CD4-positive, alpha-beta memory T cell (primary cell): Measurements from ENCODE around the gene MROH9. TPM values are rescaled to one million over a fixed set of nuclear protein-coding genes. Genes with fewer than 3 reads are reported as not detected.
"Not testable (repeated sequence)": the region's sequence is repeated elsewhere in the genome, so short reads cannot be mapped to it uniquely, and the experiment has no call there.

Experiments
- CTCF ChIA-PET: fragments of 350-600 bp; sonication (Branson Sonifier 250); formaldehyde crosslinking; loops from one replicate; lab custom pipeline; 2021; ENCODE audit warnings: inconsistent platforms; ENCODE audit not compliant: partially characterized antibody; lab: Charles Lee
- POLR2A ChIA-PET: fragments of 350-600 bp; sonication (Branson Sonifier 250); formaldehyde crosslinking; loops from one replicate; lab custom pipeline; 2021; ENCODE audit not compliant: partially characterized antibody; lab: Charles Lee
- DNase-seq, 5 donors: peaks; one replicate each; pipeline versions ENCODE4 v3.0.0 to v3.0.0-alpha.2; 2020 to 2022; ENCODE audit warnings: mixed read lengths in 1 of 5
- H3K27ac ChIP-seq: one replicate; pipeline ENCODE4 v1.7.0; 2013; ENCODE audit warnings: low read depth, low read length
- H3K27me3 ChIP-seq: 2 replicates; pipeline ENCODE4 v1.7.0; 2013; ENCODE audit warnings: mild to moderate bottlenecking, low read length, moderate library complexity; ENCODE audit not compliant: insufficient read depth
- H3K36me3 ChIP-seq: 2 replicates; pipeline ENCODE4 v1.7.0; 2013; ENCODE audit warnings: mild to moderate bottlenecking, low read length, moderate library complexity; ENCODE audit not compliant: insufficient read depth
- H3K4me1 ChIP-seq: 2 replicates; pipeline ENCODE4 v1.7.0; 2013; ENCODE audit warnings: mild to moderate bottlenecking, low read length, moderate library complexity; ENCODE audit not compliant: insufficient read depth
- H3K4me3 ChIP-seq, 2 donors: one replicate each; pipeline ENCODE4 v1.7.0; 2013; ENCODE audit warnings: low read length in 2 of 2, mild to moderate bottlenecking in 1 of 2
- H3K9me3 ChIP-seq, 2 donors: one replicate each; pipeline ENCODE4 v1.7.0; 2013; ENCODE audit warnings: low read length in 2 of 2, control low read depth in 1 of 2; ENCODE audit not compliant: control insufficient read depth in 1 of 2
- H3K27ac Mint-ChIP-seq, 7 donors: one replicate each; pipeline ENCODE4 v1.8.0; 2020 to 2021; ENCODE audit warnings: mixed read lengths in 7 of 7, mild to moderate bottlenecking in 6 of 7, inconsistent platforms in 3 of 7, moderate library complexity in 3 of 7
- H3K27me3 Mint-ChIP-seq, 2 donors: one replicate each; pipeline ENCODE4 v1.8.0; 2020 to 2021; ENCODE audit warnings: mixed read lengths in 2 of 2
- H3K36me3 Mint-ChIP-seq, 2 donors: one replicate each; pipeline ENCODE4 v1.8.0; 2020 to 2021; ENCODE audit warnings: mixed read lengths in 2 of 2, inconsistent platforms in 1 of 2, mild to moderate bottlenecking in 1 of 2
- H3K4me1 Mint-ChIP-seq, 4 donors: one replicate each; pipeline ENCODE4 v1.8.0; 2020 to 2021; ENCODE audit warnings: mixed read lengths in 4 of 4, mild to moderate bottlenecking in 1 of 4
- H3K4me3 Mint-ChIP-seq, 8 donors: one replicate each; pipeline ENCODE4 v1.8.0; 2020 to 2021; ENCODE audit warnings: mixed read lengths in 8 of 8, mild to moderate bottlenecking in 7 of 8, moderate library complexity in 6 of 8, inconsistent platforms in 3 of 8
- H3K9me3 Mint-ChIP-seq, 8 donors: one replicate each; pipeline ENCODE4 v1.8.0; 2020 to 2021; ENCODE audit warnings: mixed read lengths in 8 of 8, mild to moderate bottlenecking in 5 of 8, inconsistent platforms in 3 of 8, moderate library complexity in 1 of 8
- intact Hi-C: fragments of 100-400 bp; cut with micrococcal nuclease; formaldehyde crosslinking; loops from one replicate; pipeline ENCODE4 v1.15.1; 2023
- polyA plus RNA-seq, 2 donors: library from polyadenylated mRNA; unstranded; fragments of 300-500 nt; fragmentation: Illumina TruSeq; gene quantifications; one replicate each; pipeline ENCODE4 v1.2.3, GENCODE V29; 2021
- total RNA-seq, 2 experiments: library from RNA; stranded (reverse); gene quantifications; one replicate each; pipeline ENCODE4 v1.2.3, GENCODE V29; 2021

MROH9 gene
- total and polyA plus RNA-seq, 4 experiments from 2014 or later = not detected

DNA sequence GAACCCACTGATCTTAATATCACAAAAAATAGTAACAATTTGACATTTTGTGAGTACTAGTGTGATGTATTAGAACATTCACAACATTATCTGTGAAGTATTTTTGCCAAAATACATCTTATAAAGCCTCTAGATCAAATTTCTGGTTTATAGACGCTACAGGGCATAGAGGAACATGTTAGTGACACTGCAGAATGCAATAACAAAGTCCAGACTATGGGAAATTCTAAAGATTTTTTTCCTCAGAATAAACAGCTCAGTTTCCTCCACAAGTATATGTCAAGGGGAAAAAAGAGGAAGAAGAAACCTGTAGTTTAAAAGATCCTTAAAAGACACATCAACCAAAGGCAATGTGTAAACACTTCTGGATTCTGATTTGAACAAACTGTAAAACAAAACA lies 26.4 kb upstream of the MROH9 start:
- ChIA-PET CTCF (interaction anchor here (1.1 to 1.4 kb wide), 2 partner anchors 11 to 21 kb away, joined by 3 read pairs; no protein-coding TSS in a partner anchor), POLR2A (no interaction called here)
- no peaks in the 10 kb centered on the region for H3K9me3 Mint-ChIP-seq
- Histone ChIP-seq H3K4me3 (no peak overlapping the region), H3K27ac (no peak overlapping the region), H3K9me3 (no peaks in the 10 kb centered on the region), H3K36me3 (no peaks in the 10 kb centered on the region), H3K4me1 (no peaks in the 10 kb centered on the region), H3K27me3 (no peaks in the 10 kb centered on the region)
- H3K27ac Mint-ChIP-seq = no peak overlapping the region
- H3K4me3 Mint-ChIP-seq = no peak overlapping the region
- no peaks in the 10 kb centered on the region for H3K36me3 Mint-ChIP-seq
- intact Hi-C loops = no loop called here
- no peak for DNase-seq
- H3K4me1 Mint-ChIP-seq = no peaks in the 10 kb centered on the region
- peaks cover 0 to 2% of the 10 kb centered on the region in 2 donors for H3K27me3 Mint-ChIP-seq

DNA sequence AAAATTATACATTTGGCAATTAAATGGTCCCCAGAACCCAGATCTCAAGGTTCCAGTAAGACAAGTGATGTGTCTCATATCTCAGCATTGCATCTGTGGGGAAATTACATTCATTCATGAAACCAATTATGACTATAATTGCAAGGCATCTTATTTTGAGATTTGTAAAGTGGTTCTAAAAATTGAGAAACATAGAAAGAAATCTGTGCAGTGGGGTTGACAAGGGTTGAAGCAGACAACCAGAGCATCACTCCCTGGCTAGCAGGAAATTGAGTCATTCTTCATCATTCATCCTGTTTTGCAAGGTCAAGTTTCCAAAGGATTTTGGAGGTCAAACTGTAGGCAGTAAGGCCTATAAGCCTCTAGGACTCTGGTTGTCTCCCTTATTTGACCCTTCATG lies 25.1 kb upstream of the MROH9 start:
- no peak overlapping the region for H3K4me3 ChIP-seq
- Mint-ChIP-seq H3K27ac (no peak overlapping the region), H3K27me3 (peaks cover 0 to 2% of the 10 kb centered on the region in 2 donors), H3K9me3 (no peaks in the 10 kb centered on the region), H3K4me3 (no peak overlapping the region), H3K36me3 (no peaks in the 10 kb centered on the region), H3K4me1 (no peaks in the 10 kb centered on the region)
- H3K9me3 ChIP-seq = no peaks in the 10 kb centered on the region
- no peak for DNase-seq
- H3K4me1 ChIP-seq = no peaks in the 10 kb centered on the region
- H3K27ac ChIP-seq = no peak overlapping the region
- POLR2A ChIA-PET = no interaction called here
- intact Hi-C loops = no loop called here
- no peaks in the 10 kb centered on the region for H3K27me3 ChIP-seq
- CTCF ChIA-PET = no interaction called here
- H3K36me3 ChIP-seq = no peaks in the 10 kb centered on the region

DNA sequence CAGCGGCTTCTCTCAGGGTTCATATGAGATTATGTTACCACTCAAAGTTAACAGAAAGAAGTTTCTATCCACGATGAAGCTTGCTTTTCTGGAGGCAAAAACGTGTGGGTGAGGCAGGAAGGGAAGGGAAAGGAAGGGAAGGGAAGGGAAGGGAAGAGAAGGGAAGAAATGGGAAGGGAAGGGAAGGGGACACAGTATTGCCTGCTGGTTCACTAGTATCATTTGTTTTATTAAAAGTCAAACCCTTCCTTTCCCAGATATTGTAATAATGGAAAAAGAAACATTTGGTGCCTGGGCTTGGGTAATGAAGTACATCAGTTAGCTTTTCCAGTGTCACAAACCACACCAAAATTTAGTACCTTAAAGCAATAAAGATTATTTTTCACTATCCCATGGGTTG lies 18.0 kb upstream of the MROH9 start:
- H3K27ac Mint-ChIP-seq = no peak overlapping the region
- CTCF ChIA-PET = no interaction called here
- H3K27me3 Mint-ChIP-seq = peaks cover 2 to 10% of the 10 kb centered on the region in 2 donors
- no peaks in the 10 kb centered on the region for H3K9me3 ChIP-seq
- intact Hi-C loops = no loop called here
- H3K36me3 Mint-ChIP-seq = no peaks in the 10 kb centered on the region
- no peaks in the 10 kb centered on the region for H3K27me3 ChIP-seq
- DNase-seq = no peak
- no peak overlapping the region for H3K4me3 ChIP-seq
- POLR2A ChIA-PET = no interaction called here
- H3K36me3 ChIP-seq = no peaks in the 10 kb centered on the region
- no peaks in the 10 kb centered on the region for H3K4me1 ChIP-seq
- H3K27ac ChIP-seq = no peak overlapping the region
- H3K9me3 Mint-ChIP-seq = peaks cover 2 to 31% (median 25%) of the 10 kb centered on the region in 8 donors
- no peak overlapping the region for H3K4me3 Mint-ChIP-seq
- no peaks in the 10 kb centered on the region for H3K4me1 Mint-ChIP-seq

DNA sequence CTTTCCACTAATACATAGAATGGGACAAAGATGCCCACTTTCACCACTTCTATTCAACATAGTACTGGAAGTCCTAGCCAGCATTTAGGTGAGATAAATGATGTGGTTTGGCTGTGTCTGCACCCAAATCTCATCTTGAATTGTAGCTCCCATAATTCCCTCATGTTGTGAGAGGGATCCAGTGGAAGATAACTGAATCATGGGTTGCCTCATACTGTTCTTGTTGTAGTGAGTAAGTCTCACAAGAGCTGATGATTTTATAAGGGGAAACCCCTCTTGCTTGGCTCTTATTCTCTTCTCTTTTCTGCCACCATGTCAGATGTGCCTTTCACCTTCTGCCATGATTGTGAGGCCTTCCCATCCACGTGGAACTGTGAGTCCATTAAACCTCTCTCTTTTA lies 10.7 kb upstream of the MROH9 start:
- H3K9me3 Mint-ChIP-seq = peaks cover 2 to 30% (median 22%) of the 10 kb centered on the region in 8 donors
- H3K9me3 ChIP-seq, H3K27me3 ChIP-seq, CTCF ChIA-PET, H3K4me3 Mint-ChIP-seq, H3K27ac ChIP-seq, POLR2A ChIA-PET, intact Hi-C loops, H3K36me3 ChIP-seq, DNase-seq, H3K27ac Mint-ChIP-seq, H3K4me1 ChIP-seq, H3K4me3 ChIP-seq, H3K36me3 Mint-ChIP-seq, H3K4me1 Mint-ChIP-seq, H3K27me3 Mint-ChIP-seq: not testable (repeated sequence)

DNA sequence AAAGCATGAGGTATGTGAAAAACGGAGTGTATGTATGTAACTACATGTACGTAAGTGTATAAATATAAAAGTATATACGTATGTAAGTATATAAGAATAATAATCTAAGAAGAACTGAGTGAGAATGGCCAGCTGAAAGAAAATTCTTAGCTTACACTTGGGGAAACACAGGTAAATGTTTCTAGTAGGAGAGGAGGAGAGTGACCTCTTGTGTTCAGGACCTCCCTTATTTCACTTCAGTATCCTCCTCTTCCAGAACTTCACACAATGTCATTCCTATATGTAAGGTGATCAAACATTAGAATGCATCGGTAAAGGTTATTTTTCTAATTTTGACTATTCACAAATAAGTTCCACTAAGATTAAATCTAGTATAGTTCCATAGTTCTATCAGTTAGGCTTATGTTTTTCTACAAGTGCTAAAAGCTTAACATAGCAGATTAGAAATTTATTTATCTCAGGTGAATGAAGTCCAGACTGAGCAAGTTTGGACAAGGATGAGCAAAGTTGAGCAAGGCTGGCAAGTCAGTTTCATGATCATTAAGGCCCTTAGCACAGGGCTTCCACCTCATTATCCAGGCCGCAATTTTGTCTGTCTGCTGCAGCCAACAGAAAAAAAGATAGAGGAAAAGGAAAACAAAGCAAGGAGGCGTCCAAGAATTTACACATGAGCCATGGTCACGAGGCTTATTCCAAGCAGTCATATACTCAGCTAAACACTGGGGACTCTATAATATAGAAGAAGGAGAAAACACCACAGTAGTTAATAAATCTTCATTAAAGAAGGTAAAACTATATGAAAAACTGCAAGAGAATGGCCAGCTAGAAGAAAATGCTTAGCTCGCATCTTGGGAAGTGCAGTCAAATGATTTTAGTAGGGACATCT lies 7.1 kb upstream of the MROH9 start:
- CTCF ChIA-PET = interaction anchor here (1.5 to 2.9 kb wide), 4 partner anchors 15 to 999 kb away, joined by 4 to 28 read pairs (median 4); no protein-coding TSS in a partner anchor
- intact Hi-C loops = no loop called here
- H3K27ac Mint-ChIP-seq = no peak overlapping the region

DNA sequence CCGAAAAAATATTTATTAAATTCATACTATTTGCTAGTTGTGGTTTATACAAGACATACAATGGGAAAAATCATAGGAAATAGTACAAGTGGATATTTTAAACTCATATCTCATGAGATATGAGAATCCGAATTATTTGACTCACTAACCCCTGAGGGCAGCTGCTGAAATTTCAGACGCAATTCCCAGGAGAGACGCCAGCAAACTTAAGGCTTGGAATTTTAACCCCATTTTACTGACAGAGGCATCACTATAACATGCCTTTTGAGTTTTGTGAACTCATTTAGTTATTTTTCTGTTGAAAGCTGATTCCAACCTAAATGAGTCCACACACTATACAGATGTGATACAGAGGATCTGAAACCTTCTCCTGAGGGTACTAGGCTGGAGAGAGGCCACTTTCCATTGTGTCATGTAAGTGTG lies 5.9 kb upstream of the MROH9 start:
- Mint-ChIP-seq H3K27me3 (peaks cover 0 to 2% of the 10 kb centered on the region in 2 donors), H3K36me3 (no peaks in the 10 kb centered on the region), H3K9me3 (no peaks in the 10 kb centered on the region), H3K27ac (no peak overlapping the region), H3K4me1 (peaks cover 0 to 3% (median under 1%) of the 10 kb centered on the region in 4 donors), H3K4me3 (no peak overlapping the region)
- CTCF ChIA-PET = interaction anchor here (0.8 to 2.9 kb wide), 13 partner anchors 9 to 1010 kb away, joined by 3 to 28 read pairs (median 4); partner anchors contain the start of gene FMO4
- Histone ChIP-seq H3K36me3 (no peaks in the 10 kb centered on the region), H3K4me1 (no peaks in the 10 kb centered on the region), H3K27me3 (no peaks in the 10 kb centered on the region), H3K4me3 (no peak overlapping the region), H3K9me3 (no peaks in the 10 kb centered on the region), H3K27ac (no peak overlapping the region)
- POLR2A ChIA-PET = no interaction called here
- intact Hi-C loops = loop anchor here (1.0 kb wide), 1 partner anchor 1000 kb away; no protein-coding TSS in a partner anchor
- no peak for DNase-seq

More for the DNA sequence above, 7.1 kb upstream of the MROH9 start:
- no peak for DNase-seq
- H3K27ac ChIP-seq = no peak overlapping the region
- H3K36me3 ChIP-seq = no peaks in the 10 kb centered on the region
- H3K27me3 ChIP-seq = no peaks in the 10 kb centered on the region
- H3K4me3 Mint-ChIP-seq = no peak overlapping the region
- H3K36me3 Mint-ChIP-seq = no peaks in the 10 kb centered on the region
- no peaks in the 10 kb centered on the region for H3K9me3 Mint-ChIP-seq
- POLR2A ChIA-PET = no interaction called here
- peaks cover 2% of the 10 kb centered on the region in 2 donors for H3K27me3 Mint-ChIP-seq
- peaks cover 0 to 3% (median under 1%) of the 10 kb centered on the region in 4 donors for H3K4me1 Mint-ChIP-seq
- no peaks in the 10 kb centered on the region for H3K9me3 ChIP-seq
- no peak overlapping the region for H3K4me3 ChIP-seq
- no peaks in the 10 kb centered on the region for H3K4me1 ChIP-seq

DNA sequence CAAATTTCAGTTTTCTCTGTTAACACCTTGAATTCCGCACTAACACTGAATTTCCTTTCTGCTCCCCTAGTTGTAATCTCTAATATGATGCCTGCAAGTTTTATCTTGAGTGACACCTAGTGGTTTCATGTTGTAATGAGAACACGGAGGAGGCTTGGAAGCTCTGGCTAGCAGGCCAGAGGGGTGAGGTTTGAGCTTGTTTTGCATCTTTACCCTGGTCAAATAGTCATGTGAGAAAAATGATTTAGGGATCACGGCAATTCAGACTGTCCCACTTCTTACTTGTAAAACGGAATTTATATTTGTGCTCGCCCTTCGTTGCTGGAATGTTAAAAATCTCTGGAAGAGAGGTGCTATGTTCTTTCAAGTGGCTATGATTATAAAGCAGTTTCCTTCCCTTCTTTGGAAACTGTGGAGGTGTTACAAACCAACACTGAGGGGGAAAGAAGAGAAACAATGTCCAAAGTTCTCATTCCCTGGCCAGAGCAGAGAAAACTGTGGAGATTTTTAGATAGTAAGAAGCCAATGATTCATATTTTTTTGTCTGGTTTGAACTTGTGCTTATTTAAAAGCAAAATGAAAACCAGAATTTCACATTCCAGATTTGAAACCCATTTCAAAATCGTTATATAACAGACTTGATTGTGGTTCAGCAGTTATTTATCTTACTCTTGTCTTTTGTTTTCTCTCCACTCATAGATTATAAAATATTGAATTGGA lies 5.3 kb upstream of the MROH9 start:
- Histone ChIP-seq H3K36me3 (no peaks in the 10 kb centered on the region), H3K4me1 (no peaks in the 10 kb centered on the region), H3K27me3 (no peaks in the 10 kb centered on the region), H3K9me3 (no peaks in the 10 kb centered on the region), H3K27ac (no peak overlapping the region), H3K4me3 (no peak overlapping the region)
- peak in 4 of 5 donors; percentile 25 to 40 (median 34) for DNase-seq
- peaks cover 0 to 3% (median under 1%) of the 10 kb centered on the region in 4 donors for H3K4me1 Mint-ChIP-seq
- no peaks in the 10 kb centered on the region for H3K36me3 Mint-ChIP-seq
- H3K27me3 Mint-ChIP-seq = peaks cover 0 to 2% of the 10 kb centered on the region in 2 donors
- H3K27ac Mint-ChIP-seq = no peak overlapping the region
- POLR2A ChIA-PET = no interaction called here
- intact Hi-C loops = loop anchor here (1.0 kb wide), 1 partner anchor 1001 kb away; no protein-coding TSS in a partner anchor
- H3K4me3 Mint-ChIP-seq = no peak overlapping the region
- no peaks in the 10 kb centered on the region for H3K9me3 Mint-ChIP-seq
- CTCF ChIA-PET = interaction anchor here (0.8 to 2.9 kb wide), 13 partner anchors 9 to 1010 kb away, joined by 3 to 28 read pairs (median 4); partner anchors contain the start of gene FMO4
